Prostate gland (tissue), 2 donors: ENCODE data around the gene MAIP1. TPM values are rescaled to one million over a fixed set of nuclear protein-coding genes. Genes with fewer than 3 reads are reported as not detected.

ENCODE experiments used
- DNase-seq: peaks from one replicate; pipeline ENCODE4 v3.0.0-alpha.2; 2019; ENCODE audit warnings: low spot score
- H3K27ac ChIP-seq, 2 donors: fragments of 200-600 bp; sonication (generic); 2 replicates each; pipeline ENCODE4 v1.5.1; 2017 to 2019
- H3K27me3 ChIP-seq: fragments of 200-600 bp; sonication (generic); replicated peaks from 2 replicates; pipeline ENCODE4 v1.5.1; 2019; ENCODE audit not compliant: insufficient read depth
- H3K36me3 ChIP-seq, 2 donors: fragments of 200-600 bp; sonication (generic); 1 replicate in 1 of 2; 2 replicates in 1 of 2; pipeline versions ENCODE4 v1.5.1 to v1.8.1; 2017 to 2019
- H3K4me1 ChIP-seq: fragments of 200-600 bp; sonication (generic); replicated peaks from 2 replicates; pipeline ENCODE4 v1.5.1; 2019
- H3K4me3 ChIP-seq, 2 donors: fragments of 200-600 bp; sonication (generic); 2 replicates each; pipeline ENCODE4 v1.5.1; 2017 to 2019
- H3K9me3 ChIP-seq: fragments of 200-600 bp; sonication (generic); 2 replicates; pipeline ENCODE4 v1.5.1; 2017
- POLR2A ChIP-seq: fragments of 450-650 bp; IDR thresholded peaks from one replicate; pipeline ENCODE4 v1.6.1; 2016; ENCODE audit warnings: antibody characterized with exemption, mild to moderate bottlenecking
- POLR2AphosphoS5 ChIP-seq: sonication (generic); formaldehyde crosslinking; IDR thresholded peaks from one replicate; pipeline ENCODE4 v1.6.1; 2017; ENCODE audit warnings: antibody characterized with exemption
- WGBS: methylation state at CpG from one replicate; pipeline ENCODE4 v1.1.5; 2018; 5-methylcytosine and 5-hydroxymethylcytosine counted together
- intact Hi-C: fragments of 100-400 bp; cut with DNase I; formaldehyde crosslinking; loops from one replicate; pipeline ENCODE4 v1.14.2; 2022
- total RNA-seq, 2 donors: library from RNA; depleted of rRNA; stranded (reverse); fragments of >200 nt; gene quantifications; one replicate each; pipeline ENCODE4 v1.1.0, GENCODE V29; 2016
- TF ChIP-seq, protein P1 (sequence below), 4 experiments: fragments of 200-600 bp in 2 of 4; fragments of 450-650 bp in 2 of 4; sonication (generic) in 2 of 4; IDR thresholded peaks; 1 replicate in 3 of 4; 2 replicates in 1 of 4; pipeline ENCODE4 v1.5.1; 2016 to 2019; ENCODE audit warnings: antibody characterized with exemption in 4 of 4, mild to moderate bottlenecking in 2 of 4, moderate library complexity in 2 of 4

The MAIP1 gene
- total RNA-seq, 2 donors from 2014 or later, result 13.2 to 20.4 TPM

DNA sequence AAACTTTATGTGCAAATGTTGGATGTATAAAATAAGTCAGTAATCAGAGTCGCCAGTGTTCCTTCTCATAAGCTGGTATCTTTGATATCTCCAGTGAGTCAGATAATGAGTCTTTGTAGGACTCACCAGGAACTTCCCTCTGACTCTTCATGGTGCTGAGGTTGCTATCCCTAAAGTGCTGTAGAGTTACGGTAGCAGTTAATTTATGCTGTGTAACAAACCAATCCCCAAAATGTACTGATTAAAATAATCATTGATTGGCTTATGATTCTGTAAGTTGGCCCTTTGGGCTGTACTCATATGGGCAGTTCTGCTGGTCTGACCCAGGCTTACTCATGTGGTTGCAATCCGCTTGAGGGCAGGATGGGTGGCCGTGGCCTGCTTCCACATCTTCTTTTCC lies 43.8 kb downstream of the MAIP1 start:
- Histone ChIP-seq H3K27me3 (no peaks in the 10 kb centered on the region), H3K36me3 (no peaks in the 10 kb centered on the region), H3K9me3 (no peaks in the 10 kb centered on the region), H3K27ac (no peak overlapping the region), H3K4me3 (no peak overlapping the region), H3K4me1 (no peaks in the 10 kb centered on the region)
- intact Hi-C loops, result no loop called here
- 99% methylated on average over 4 of the region's 4 CpGs for WGBS
- DNase-seq, result no peak
- TF ChIP-seq, protein P1, sequence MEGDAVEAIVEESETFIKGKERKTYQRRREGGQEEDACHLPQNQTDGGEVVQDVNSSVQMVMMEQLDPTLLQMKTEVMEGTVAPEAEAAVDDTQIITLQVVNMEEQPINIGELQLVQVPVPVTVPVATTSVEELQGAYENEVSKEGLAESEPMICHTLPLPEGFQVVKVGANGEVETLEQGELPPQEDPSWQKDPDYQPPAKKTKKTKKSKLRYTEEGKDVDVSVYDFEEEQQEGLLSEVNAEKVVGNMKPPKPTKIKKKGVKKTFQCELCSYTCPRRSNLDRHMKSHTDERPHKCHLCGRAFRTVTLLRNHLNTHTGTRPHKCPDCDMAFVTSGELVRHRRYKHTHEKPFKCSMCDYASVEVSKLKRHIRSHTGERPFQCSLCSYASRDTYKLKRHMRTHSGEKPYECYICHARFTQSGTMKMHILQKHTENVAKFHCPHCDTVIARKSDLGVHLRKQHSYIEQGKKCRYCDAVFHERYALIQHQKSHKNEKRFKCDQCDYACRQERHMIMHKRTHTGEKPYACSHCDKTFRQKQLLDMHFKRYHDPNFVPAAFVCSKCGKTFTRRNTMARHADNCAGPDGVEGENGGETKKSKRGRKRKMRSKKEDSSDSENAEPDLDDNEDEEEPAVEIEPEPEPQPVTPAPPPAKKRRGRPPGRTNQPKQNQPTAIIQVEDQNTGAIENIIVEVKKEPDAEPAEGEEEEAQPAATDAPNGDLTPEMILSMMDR (IDR thresholded peaks at IDR 0.05), result no peak
- TF ChIP-seq POLR2A (no peak), POLR2AphosphoS5 (no peak)

DNA sequence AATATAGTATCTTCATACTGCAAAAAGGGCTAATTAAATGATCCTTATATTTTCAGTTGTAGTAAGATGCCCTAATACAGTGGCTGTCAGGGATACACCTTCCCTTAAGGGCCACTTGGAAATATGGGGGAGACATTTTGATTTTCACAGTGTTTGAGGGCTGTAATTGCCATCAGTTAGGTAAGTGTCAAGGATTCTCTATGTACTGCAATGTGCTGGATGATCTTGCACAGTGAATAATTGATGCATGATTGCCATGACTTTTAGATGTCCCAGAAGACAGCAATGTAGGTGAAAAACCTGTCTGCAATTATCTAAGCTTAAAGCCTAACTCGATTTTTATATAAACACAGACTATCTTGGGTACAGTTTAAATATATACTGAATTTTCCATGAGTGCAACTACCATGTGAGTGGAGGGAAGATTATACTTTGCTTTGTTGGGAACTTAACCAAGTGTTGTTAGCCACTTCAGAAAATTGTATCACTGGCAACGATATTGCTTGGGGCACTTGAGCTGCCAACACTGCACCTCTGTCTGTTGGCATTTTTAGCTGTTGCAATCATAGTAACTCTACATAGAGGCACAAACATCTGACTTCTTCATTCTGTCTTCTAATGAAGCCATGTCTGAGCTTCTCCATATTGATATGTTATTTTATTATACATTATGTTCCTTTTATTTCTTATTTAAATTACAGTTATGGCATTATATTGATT lies 45.2 kb downstream of the MAIP1 start:
- no peaks in the 10 kb centered on the region for H3K4me1 ChIP-seq
- no peak overlapping the region for H3K4me3 ChIP-seq
- no peaks in the 10 kb centered on the region for H3K36me3 ChIP-seq
- TF ChIP-seq POLR2A, result no peak
- TF ChIP-seq, protein P1 (IDR thresholded peaks at IDR 0.05), result no peak
- TF ChIP-seq POLR2AphosphoS5, result no peak
- no peak for DNase-seq
- WGBS, result 75% methylated on average over 2 of the region's 2 CpGs
- H3K27me3 ChIP-seq, result no peaks in the 10 kb centered on the region
- H3K9me3 ChIP-seq, result no peaks in the 10 kb centered on the region
- intact Hi-C loops, result no loop called here
- H3K27ac ChIP-seq, result no peak overlapping the region

DNA sequence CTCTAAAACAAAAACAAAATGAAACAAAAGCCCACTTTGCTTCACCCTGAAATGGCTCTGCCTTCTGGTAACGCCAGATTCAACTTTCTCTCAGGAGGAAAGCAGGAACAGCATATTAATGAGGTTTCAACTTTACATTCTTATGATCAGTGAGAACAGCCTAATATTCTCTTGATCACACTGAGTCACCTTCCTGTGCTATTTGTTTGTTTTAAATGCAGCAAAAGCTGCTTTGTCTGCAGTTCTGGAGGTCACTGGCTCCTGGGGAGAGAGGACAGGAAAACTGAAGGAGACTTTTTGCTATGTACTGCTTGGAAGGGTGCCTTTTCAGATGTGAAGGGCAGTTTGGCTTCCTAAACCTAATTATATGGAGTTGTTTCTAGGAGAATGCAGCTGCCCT lies 48.1 kb downstream of the MAIP1 start:
- H3K9me3 ChIP-seq, result no peaks in the 10 kb centered on the region
- H3K27me3 ChIP-seq, result no peaks in the 10 kb centered on the region
- DNase-seq, result no peak
- no peaks in the 10 kb centered on the region for H3K4me1 ChIP-seq
- TF ChIP-seq POLR2AphosphoS5 (no peak), POLR2A (no peak)
- TF ChIP-seq, protein P1 (IDR thresholded peaks at IDR 0.05), result no peak
- H3K4me3 ChIP-seq, result no peak overlapping the region
- intact Hi-C loops, result no loop called here
- no peak overlapping the region for H3K27ac ChIP-seq
- WGBS, result 63% methylated on average over 1 of the region's 1 CpG
- H3K36me3 ChIP-seq, result no peaks in the 10 kb centered on the region

DNA sequence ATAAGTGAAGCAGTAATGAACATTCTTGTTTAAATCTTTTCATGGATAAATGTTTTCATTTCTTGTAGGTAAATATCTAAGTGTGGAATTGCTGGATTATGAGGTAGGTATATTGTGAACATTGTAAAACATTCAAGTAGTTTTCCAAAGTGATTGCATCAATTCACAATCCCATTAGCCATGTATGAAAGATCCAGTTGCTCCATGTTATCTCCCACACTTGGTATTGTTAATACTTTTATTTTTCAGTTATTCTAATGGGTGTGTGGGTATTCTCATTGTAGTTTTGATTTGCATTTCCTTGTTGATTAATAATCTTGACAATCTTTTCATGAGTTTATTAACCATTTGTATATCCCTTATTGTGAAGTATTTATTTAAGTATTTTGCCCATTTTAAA lies 50.3 kb downstream of the MAIP1 start:
- intact Hi-C loops, result no loop called here
- H3K9me3 ChIP-seq, result no peaks in the 10 kb centered on the region
- H3K4me1 ChIP-seq, result no peaks in the 10 kb centered on the region
- no peak overlapping the region for H3K27ac ChIP-seq
- no peak for DNase-seq
- no peaks in the 10 kb centered on the region for H3K36me3 ChIP-seq
- no peaks in the 10 kb centered on the region for H3K27me3 ChIP-seq
- H3K4me3 ChIP-seq, result no peak overlapping the region
- TF ChIP-seq, protein P1 (IDR thresholded peaks at IDR 0.05), result no peak
- TF ChIP-seq POLR2A (no peak), POLR2AphosphoS5 (no peak)

DNA sequence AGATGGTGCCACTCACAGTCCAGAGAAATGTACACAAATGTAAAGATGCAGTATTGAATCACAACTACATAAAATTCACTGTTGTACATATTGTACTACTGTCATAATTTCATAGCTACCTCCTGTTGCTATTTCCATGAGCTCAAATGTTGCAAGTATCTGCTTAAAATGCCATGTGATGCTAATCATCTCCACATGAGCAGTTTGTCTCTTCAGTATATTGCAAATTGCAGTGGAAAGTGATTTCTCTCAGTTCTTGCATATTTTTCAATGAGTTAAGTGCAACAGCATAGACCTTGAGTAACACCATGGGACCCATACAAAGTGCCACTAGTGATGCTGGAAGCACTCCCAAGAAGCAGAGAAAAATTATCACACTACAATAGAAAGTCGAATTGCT lies 51.9 kb downstream of the MAIP1 start:
- H3K9me3 ChIP-seq, result no peaks in the 10 kb centered on the region
- TF ChIP-seq, protein P1 (IDR thresholded peaks at IDR 0.05), result no peak
- TF ChIP-seq POLR2A, result no peak
- no peak for TF ChIP-seq POLR2AphosphoS5
- DNase-seq, result no peak
- H3K4me3 ChIP-seq, result no peak overlapping the region
- intact Hi-C loops, result no loop called here
- no peaks in the 10 kb centered on the region for H3K36me3 ChIP-seq
- no peaks in the 10 kb centered on the region for H3K4me1 ChIP-seq
- no peaks in the 10 kb centered on the region for H3K27me3 ChIP-seq
- H3K27ac ChIP-seq, result no peak overlapping the region
- 92% methylated on average over 1 of the region's 1 CpG for WGBS
